K562 (cell line): ENCODE measurements around the gene CST8. TPM values are rescaled to one million over a fixed set of nuclear protein-coding genes. Genes with fewer than 3 reads are reported as not detected.

ENCODE experiments used
- ATAC-seq: fragments of 200-7000 bp; cut with Tn5 transposase; 3 replicates; pipeline ENCODE4 v1.9.1; 2020; ENCODE audit warnings: moderate library complexity
- BruUV-seq: library from RNA; stranded (reverse); fragments of 400-500 nt; replicated peaks from 2 replicates; lab custom pipeline; 2021; lab: Mats Ljungman, UMichigan
- CTCF ChIA-PET: fragments of 300-600 bp; formaldehyde crosslinking; extraction: SDS; loops from one replicate; lab custom pipeline; 2021; ENCODE audit warnings: low intra/inter-chr PET ratio; lab: Yijun Ruan, JAX
- POLR2A ChIA-PET: fragments of 300-600, 350-650 bp; sonication (Branson Sonifier 250); formaldehyde crosslinking; extraction: SDS; loops from one replicate; lab custom pipeline; 2021; ENCODE audit warnings: antibody characterized with exemption, inconsistent platforms; lab: Yijun Ruan, JAX
- DNase-seq, 4 experiments: peaks; one replicate each; pipeline versions ENCODE4 v3.0.0 to v3.0.0-alpha.2; 2011 to 2018; ENCODE audit warnings: low spot score in 3 of 4, mixed read lengths in 3 of 4; ENCODE audit errors: extremely low read depth in 1 of 4
- FAIRE-seq: peaks from 2 replicates; lab custom pipeline; 2011; peaks lifted over from hg19 to GRCh38; lab: Jason Lieb, UNC
- H2AFZ ChIP-seq: 2 replicates; pipeline ENCODE4 v1.6.0; 2011; ENCODE audit warnings: low read depth, low read length, control low read depth, inconsistent platforms
- H3K27ac ChIP-seq: fragments of 200-600 bp; 3 replicates; pipeline ENCODE4 v1.8.0; 2011; ENCODE audit warnings: low read depth, mild to moderate bottlenecking, control low read depth, inconsistent platforms, low read length, moderate library complexity, mixed read lengths; ENCODE audit errors: extremely low read depth
- H3K27me3 ChIP-seq, 2 experiments: fragments of 300-600 bp in 1 of 2; 2 replicates in 1 of 2; 3 replicates in 1 of 2; pipeline versions ENCODE4 v1.6.0 to v1.8.0; 2011; ENCODE audit warnings: inconsistent platforms in 2 of 2, low read length in 2 of 2, mild to moderate bottlenecking in 1 of 2, mixed read lengths in 1 of 2, moderate library complexity in 1 of 2; ENCODE audit not compliant: control insufficient read depth in 2 of 2, insufficient read depth in 2 of 2
- H3K36me3 ChIP-seq: fragments of 300-600 bp; 3 replicates; pipeline ENCODE4 v1.8.0; 2011; ENCODE audit warnings: mild to moderate bottlenecking, low read length, inconsistent platforms; ENCODE audit not compliant: control insufficient read depth, insufficient read depth
- H3K4me1 ChIP-seq, 2 experiments: fragments of 200-600 bp in 1 of 2; replicated peaks in 1 of 2; 2 replicates in 1 of 2; 3 replicates in 1 of 2; pipeline versions ENCODE4 v1.5.1 to v1.8.0; 2011; ENCODE audit warnings: inconsistent platforms in 2 of 2, low read length in 2 of 2, mild to moderate bottlenecking in 1 of 2, mixed read lengths in 1 of 2, moderate library complexity in 1 of 2; ENCODE audit not compliant: control insufficient read depth in 2 of 2, insufficient read depth in 2 of 2
- H3K4me2 ChIP-seq: 2 replicates; pipeline ENCODE4 v1.6.1; 2011; ENCODE audit warnings: low read length, control low read depth, inconsistent platforms, mixed read lengths; ENCODE audit not compliant: insufficient read depth
- H3K4me3 ChIP-seq: fragments of 200-600 bp; sonication (generic), shearing (Covaris generic); 2 replicates; pipeline ENCODE4 v1.5.1; 2016; ENCODE audit warnings: control low read depth, inconsistent platforms
- H3K79me2 ChIP-seq: fragments of 200-600 bp; 3 replicates; pipeline ENCODE4 v1.8.0; 2011; ENCODE audit warnings: low read length, inconsistent platforms; ENCODE audit not compliant: control insufficient read depth, insufficient read depth
- H3K9ac ChIP-seq, 2 experiments: 2 replicates each; pipeline versions ENCODE4 v1.6.0 to v1.6.1; 2011; ENCODE audit warnings: low read depth in 2 of 2, low read length in 2 of 2, control low read depth in 1 of 2, inconsistent platforms in 1 of 2, mild to moderate bottlenecking in 1 of 2, mixed read lengths in 1 of 2; ENCODE audit not compliant: insufficient read depth in 1 of 2
- H3K9me1 ChIP-seq: one replicate; pipeline ENCODE4 v1.6.0; 2011; ENCODE audit warnings: inconsistent platforms, mild to moderate bottlenecking, low read length, moderate library complexity; ENCODE audit not compliant: control insufficient read depth, insufficient read depth
- H3K9me3 ChIP-seq: replicated peaks from 2 replicates; pipeline ENCODE4 v1.5.1; 2011; ENCODE audit warnings: low read depth, low read length, inconsistent platforms; ENCODE audit not compliant: control insufficient read depth, insufficient read depth
- H4K20me1 ChIP-seq: replicated peaks from 2 replicates; pipeline ENCODE4 v1.6.1; 2011; ENCODE audit warnings: low read length, inconsistent platforms, mixed read lengths; ENCODE audit not compliant: control insufficient read depth, insufficient read depth
- ASH1L ChIP-seq: fragments of 450-650 bp; IDR thresholded peaks from 2 replicates; pipeline ENCODE4 v1.6.1; 2018; ENCODE audit warnings: borderline replicate concordance, mild to moderate bottlenecking, low read depth; ENCODE audit not compliant: partially characterized antibody
- BRF1 ChIP-seq: IDR thresholded peaks from 3 replicates; pipeline ENCODE4 v1.6.1; 2011; ENCODE audit warnings: borderline replicate concordance, mild to moderate bottlenecking; ENCODE audit not compliant: insufficient read length; ENCODE audit errors: extremely low read depth
- CTCF ChIP-seq, 3 experiments: IDR thresholded peaks in 2 of 3; conservative IDR thresholded peaks in 1 of 3; 2 replicates each; pipeline ENCODE4 v1.5.1; 2011 to 2012; ENCODE audit warnings: low read length in 3 of 3, mild to moderate bottlenecking in 3 of 3, control low read depth in 2 of 3, improper control_type of control experiment in 1 of 3, inconsistent platforms in 1 of 3, low read depth in 1 of 3, mixed read lengths in 1 of 3, moderate library complexity in 1 of 3; ENCODE audit not compliant: insufficient read depth in 2 of 3
- MAFF ChIP-seq: IDR thresholded peaks from 2 replicates; pipeline ENCODE4 v1.6.1; 2012; ENCODE audit warnings: low read length, improper control_type of control experiment
- THRA ChIP-seq: fragments of 450-650 bp; IDR thresholded peaks from 2 replicates; pipeline ENCODE4 v1.6.1; 2017; ENCODE audit warnings: mild to moderate bottlenecking, moderate library complexity
- ZNF707 ChIP-seq: fragments of 250-450 bp; sonication (Bioruptor Pico); conservative IDR thresholded peaks from 2 replicates; pipeline ENCODE4 v1.8.0; 2022; ENCODE audit warnings: inconsistent platforms, mild to moderate bottlenecking, moderate library complexity
- WGBS: fragments of 100-300 bp; shearing (Covaris generic); methylation state at CpG from one replicate; pipeline ENCODE4 v1.1.6; 2016; ENCODE audit warnings: low coverage, mixed read lengths; ENCODE audit not compliant: insufficient coverage; ENCODE audit errors: missing lambda C conversion rate; 5-methylcytosine and 5-hydroxymethylcytosine counted together
- in situ Hi-C: fragments of 300-500 bp; cut with MboI; formaldehyde crosslinking; loops from 4 replicates; pipeline ENCODE4 v1.15.0; 2018; ENCODE audit warnings: inconsistent platforms, mixed read lengths
- intact Hi-C: fragments of 100-400 bp; cut with micrococcal nuclease; formaldehyde crosslinking; loops from 2 replicates; pipeline ENCODE4 v1.14.2; 2022
- polyA plus RNA-seq, 8 experiments: library from polyadenylated mRNA; depleted of rRNA in 4 of 8; stranded (reverse) in 5 of 8; unstranded in 3 of 8; fragments of >200 nt; fragmentation: Nextera tagmentation in 2 of 8; fragmentation: Illumina TruSeq in 1 of 8; extraction: Ambion mirVana in 2 of 8; extraction: Trizol in 1 of 8; gene quantifications; 2 replicates each; pipeline versions ENCODE4 v1.2.1 to v1.2.3, GENCODE V29; 2011 to 2014; ENCODE audit warnings: inconsistent platforms in 1 of 8, missing spikeins in 1 of 8
- total RNA-seq, 7 experiments: library from RNA; depleted of rRNA in 6 of 7; stranded (reverse); fragments of >200 nt in 6 of 7; fragmentation: Illumina TruSeq in 2 of 7; extraction: Trizol in 2 of 7; gene quantifications; 2 replicates each; pipeline versions ENCODE4 v1.2.1 to v1.2.3, GENCODE V29; 2011 to 2021; ENCODE audit warnings: low replicate concordance in 1 of 7

The CST8 gene
- total and polyA plus RNA-seq, 9 of the 15 experiments (the other 6 are each of a cell fraction or from before 2014, with no cell fraction given), result not detected

- ChIA-PET POLR2A (no interaction called here), CTCF (no interaction called here)
- FAIRE-seq (no peak), DNase-seq (no peak), ATAC-seq (no peak)
- intact Hi-C loops, result no loop called here
- no peak overlapping the region for H3K4me3 ChIP-seq
- H3K9me1 ChIP-seq, result no peaks in the 10 kb centered on the region
- in situ Hi-C loops, result no loop called here
- no peak overlapping the region for H2AFZ ChIP-seq
- no peaks in the 10 kb centered on the region for H3K36me3 ChIP-seq
- H4K20me1 ChIP-seq, result no peaks in the 10 kb centered on the region
- H3K9ac ChIP-seq, result no peak overlapping the region
- no peak for TF ChIP-seq THRA
- 1% methylated on average over 14 of the region's 14 CpGs for WGBS
- H3K27me3 ChIP-seq, result peaks cover 2 to 14% of the 10 kb centered on the region in 2 experiments; a peak in 2 of 5 replicates
- no peak overlapping the region for H3K27ac ChIP-seq
- no peaks in the 10 kb centered on the region for H3K79me2 ChIP-seq
- H3K4me2 ChIP-seq, result no peak overlapping the region
- no peaks in the 10 kb centered on the region for H3K4me1 ChIP-seq
- no peaks in the 10 kb centered on the region for H3K9me3 ChIP-seq
- no TSS peak for BruUV-seq
Observed at GRCh38 chr20:23503649-23504048, 12.7 kb downstream of the CST8 start.

- ATAC-seq, result peak; percentile 68
- Histone ChIP-seq H3K27ac (no peak overlapping the region), H3K4me3 (no peak overlapping the region), H3K79me2 (no peaks in the 10 kb centered on the region), H3K36me3 (no peaks in the 10 kb centered on the region), H3K9ac (no peak overlapping the region)
- 2% methylated on average over 6 of the region's 6 CpGs for WGBS
- no peak for FAIRE-seq
- no TSS peak for BruUV-seq
- no peak for TF ChIP-seq ASH1L
- TF ChIP-seq MAFF, result no peak
- no peak for TF ChIP-seq BRF1
- peak; percentile 21 to 83 (median 56); a peak in 4 of 6 replicates for TF ChIP-seq CTCF (IDR thresholded peaks at IDR 0.05 in 2 of 3, conservative IDR thresholded peaks at IDR 0.05 in 1 of 3; ENCODE audit: insufficient read depth in 2 of 3, low read depth in 1 of 3, low read length in 3 of 3)
- TF ChIP-seq ZNF707 (CRISPR knock-in tag), result no peak
- TF ChIP-seq, all 486 proteins: peak for 1
- Histone ChIP-seq H4K20me1 (no peaks in the 10 kb centered on the region), H3K27me3 (peaks cover 2 to 23% of the 10 kb centered on the region in 2 experiments; a peak in 2 of 5 replicates), H3K9me1 (no peaks in the 10 kb centered on the region), H3K4me1 (no peaks in the 10 kb centered on the region), H3K4me2 (no peak overlapping the region), H3K9me3 (no peaks in the 10 kb centered on the region), H2AFZ (no peak overlapping the region)
- in situ Hi-C loops, result no loop called here
- ChIA-PET POLR2A (interaction anchor here (0.6 kb wide), 1 partner anchor 18 kb away, joined by 3 read pairs; no protein-coding TSS in a partner anchor), CTCF (interaction anchor here (0.7 kb wide), 1 partner anchor 395 kb away, joined by 3 read pairs; no protein-coding TSS in a partner anchor)
- no peak for DNase-seq
- intact Hi-C loops, result no loop called here
Observed at GRCh38 chr20:23507346-23507745, 16.4 kb downstream of the CST8 start.
